LNCaP clone FGC (cell line): Measurements from ENCODE around the gene LECT2.

Experiments used
- DNase-seq: peaks from one replicate; pipeline ENCODE4 v3.0.0-alpha.2; 2011; ENCODE audit warnings: low read depth
- H3K4me3 ChIP-seq: 2 replicates; pipeline ENCODE4 v1.5.1; 2011; ENCODE audit warnings: mild to moderate bottlenecking, low read depth, low read length, control low read depth
- CTCF ChIP-seq: IDR thresholded peaks from 2 replicates; pipeline ENCODE4 v1.5.1; 2012; ENCODE audit warnings: mild to moderate bottlenecking; ENCODE audit not compliant: control insufficient read depth, insufficient read depth; ENCODE audit errors: extremely low read depth

LECT2 gene

DNA sequence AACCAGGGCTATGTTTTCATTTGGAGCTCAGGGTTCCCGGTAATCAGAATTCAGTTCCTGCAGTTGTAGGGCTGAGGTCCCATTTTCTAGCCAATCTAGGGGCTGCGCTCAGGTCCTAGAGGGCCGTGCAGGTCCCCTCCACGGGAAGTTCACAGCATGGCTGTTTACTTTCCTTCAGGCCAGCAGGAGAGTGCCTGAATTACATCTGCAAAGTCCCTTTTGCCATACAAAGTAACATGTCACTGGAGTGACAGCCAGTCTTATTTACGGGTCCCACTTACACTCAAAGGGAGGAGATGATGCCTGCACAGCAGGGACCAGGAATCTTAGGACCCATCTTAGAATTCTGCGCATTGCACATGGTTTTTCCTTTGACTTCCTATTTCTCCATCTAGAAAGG lies 44.1 kb upstream of the LECT2 start:
- no peak for TF ChIP-seq CTCF
- no peak overlapping the region for H3K4me3 ChIP-seq
- no peak for DNase-seq

GRCh38 chr5:135997673-135998335 lies 43.0 kb upstream of the LECT2 start:
- no peak overlapping the region for H3K4me3 ChIP-seq
- no peak for DNase-seq
- TF ChIP-seq CTCF: no peak

DNA sequence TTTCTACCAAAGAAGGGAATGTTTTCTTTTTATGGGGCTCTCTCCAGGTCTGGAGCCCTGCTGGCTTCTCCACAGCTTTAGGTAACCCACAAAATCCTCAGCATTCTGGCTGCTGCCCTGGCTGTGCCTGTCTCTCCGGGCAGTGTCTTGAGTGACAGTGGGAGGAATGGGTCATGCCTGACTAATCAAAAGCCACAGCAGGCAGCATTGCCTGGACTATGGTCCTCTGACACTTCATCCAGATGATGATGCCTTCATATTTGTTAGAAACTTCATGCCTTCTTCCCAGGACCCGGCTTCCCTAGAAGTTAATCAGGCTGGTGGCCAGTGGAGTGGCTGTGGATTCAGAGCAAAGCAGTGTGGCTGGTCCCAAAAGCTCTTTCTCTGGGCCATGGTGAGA lies 41.8 kb upstream of the LECT2 start:
- DNase-seq: no peak

DNA sequence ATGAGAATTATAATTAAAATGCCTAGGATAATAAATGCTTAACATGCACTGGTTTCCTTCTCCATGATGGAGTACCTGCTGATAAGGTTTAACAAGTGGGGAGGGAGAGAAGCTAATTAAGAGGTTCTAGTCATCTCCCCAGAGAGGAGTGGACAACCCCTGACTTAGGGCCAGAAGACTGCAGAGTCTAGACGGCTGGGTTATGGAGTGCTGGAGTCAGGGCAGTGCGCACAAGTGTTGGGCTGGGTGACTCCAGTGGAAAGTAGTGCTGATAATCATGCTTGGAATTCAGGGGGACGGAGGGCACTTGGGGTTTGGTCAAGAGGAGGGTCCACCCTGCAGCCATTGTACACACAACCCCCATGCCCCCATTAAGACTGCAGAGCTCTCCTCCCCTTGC lies 41.2 kb upstream of the LECT2 start:
- no peak for TF ChIP-seq CTCF
- no peak for DNase-seq
- no peak overlapping the region for H3K4me3 ChIP-seq

More for the DNA sequence above, 41.8 kb upstream of the LECT2 start:
- H3K4me3 ChIP-seq: no peak overlapping the region
- no peak for TF ChIP-seq CTCF

- no peak overlapping the region for H3K4me3 ChIP-seq
- TF ChIP-seq CTCF: no peak
- no peak for DNase-seq
Measured at GRCh38 chr5:135993880-135994636, 39.3 kb upstream of the LECT2 start.

GRCh38 chr5:135993335-135993879 lies 38.6 kb upstream of the LECT2 start:
- TF ChIP-seq CTCF: no peak
- DNase-seq: no peak
- H3K4me3 ChIP-seq: no peak overlapping the region
